ENCODE results near the gene BTBD6. TPM values are rescaled to one million over a fixed set of nuclear protein-coding genes. Genes with fewer than 3 reads are reported as not detected.

The BTBD6 gene
- total and polyA plus RNA-seq, 2 donors (not counting 3 experiments of a cell fraction or from before 2014, with no cell fraction given), result 63.1 to 65.0 TPM

DNA sequence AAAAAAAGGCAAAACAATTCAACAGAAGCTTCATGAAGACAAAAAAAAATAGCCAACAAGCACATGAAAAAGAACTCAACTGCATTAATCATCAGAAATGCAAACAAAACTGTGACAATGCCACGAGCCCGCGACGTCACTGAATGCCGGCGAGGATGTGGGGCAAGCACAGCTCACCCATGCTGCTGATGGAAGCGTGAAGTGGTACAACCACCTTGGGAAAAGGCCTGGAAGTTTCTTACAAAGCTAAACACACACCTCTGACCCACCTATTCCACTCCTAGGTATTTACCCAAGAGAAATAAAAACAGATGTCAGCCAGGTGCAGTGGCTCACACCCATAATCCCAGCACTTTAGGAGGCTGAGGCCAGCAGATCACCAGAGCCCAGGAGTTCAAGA lies 10.5 kb downstream of the BTBD6 start:
- H3K36me3 ChIP-seq (ENCODE audit: control insufficient read depth in 2 of 2, extremely low read depth in 1 of 2, insufficient read depth in 2 of 2, low read length in 2 of 2), result no peaks in the 10 kb centered on the region
- TF ChIP-seq GATA2 (IDR thresholded peaks at IDR 0.05; ENCODE audit: insufficient read depth, insufficient read length, low read depth, low read length) (no peak), POLR2AphosphoS5 (IDR thresholded peaks at IDR 0.05; ENCODE audit: insufficient read depth, low read depth, low read length) (no peak), EZH2 (IDR thresholded peaks at IDR 0.05; ENCODE audit: borderline replicate concordance, low read depth, low read length, severe bottlenecking) (no peak), JUN (IDR thresholded peaks at IDR 0.05; ENCODE audit: borderline replicate concordance, insufficient read depth, insufficient read length, low read depth) (no peak), MYC (IDR thresholded peaks at IDR 0.05; ENCODE audit: low read depth, low read length) (no peak), POLR2A (IDR thresholded peaks at IDR 0.05; ENCODE audit: low read depth, low read length) (no peak), FOS (IDR thresholded peaks at IDR 0.05; ENCODE audit: borderline replicate concordance, insufficient read depth, low read length) (no peak)
- TF ChIP-seq, protein P1, sequence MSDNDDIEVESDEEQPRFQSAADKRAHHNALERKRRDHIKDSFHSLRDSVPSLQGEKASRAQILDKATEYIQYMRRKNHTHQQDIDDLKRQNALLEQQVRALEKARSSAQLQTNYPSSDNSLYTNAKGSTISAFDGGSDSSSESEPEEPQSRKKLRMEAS (IDR thresholded peaks at IDR 0.05; ENCODE audit: insufficient read depth, insufficient read length), result no peak
- TF ChIP-seq, protein P2, sequence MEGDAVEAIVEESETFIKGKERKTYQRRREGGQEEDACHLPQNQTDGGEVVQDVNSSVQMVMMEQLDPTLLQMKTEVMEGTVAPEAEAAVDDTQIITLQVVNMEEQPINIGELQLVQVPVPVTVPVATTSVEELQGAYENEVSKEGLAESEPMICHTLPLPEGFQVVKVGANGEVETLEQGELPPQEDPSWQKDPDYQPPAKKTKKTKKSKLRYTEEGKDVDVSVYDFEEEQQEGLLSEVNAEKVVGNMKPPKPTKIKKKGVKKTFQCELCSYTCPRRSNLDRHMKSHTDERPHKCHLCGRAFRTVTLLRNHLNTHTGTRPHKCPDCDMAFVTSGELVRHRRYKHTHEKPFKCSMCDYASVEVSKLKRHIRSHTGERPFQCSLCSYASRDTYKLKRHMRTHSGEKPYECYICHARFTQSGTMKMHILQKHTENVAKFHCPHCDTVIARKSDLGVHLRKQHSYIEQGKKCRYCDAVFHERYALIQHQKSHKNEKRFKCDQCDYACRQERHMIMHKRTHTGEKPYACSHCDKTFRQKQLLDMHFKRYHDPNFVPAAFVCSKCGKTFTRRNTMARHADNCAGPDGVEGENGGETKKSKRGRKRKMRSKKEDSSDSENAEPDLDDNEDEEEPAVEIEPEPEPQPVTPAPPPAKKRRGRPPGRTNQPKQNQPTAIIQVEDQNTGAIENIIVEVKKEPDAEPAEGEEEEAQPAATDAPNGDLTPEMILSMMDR (IDR thresholded peaks at IDR 0.05; ENCODE audit: extremely low read depth in 1 of 2, insufficient read depth in 1 of 2, low read depth in 1 of 2, low read length in 2 of 2), result no peak
- no peaks in the 10 kb centered on the region for H3K9me3 ChIP-seq (replicated peaks; ENCODE audit: control insufficient read depth, insufficient read depth, low read length)
- no peak overlapping the region for H3K27ac ChIP-seq (ENCODE audit: insufficient read depth, low read depth, low read length)
- no peaks in the 10 kb centered on the region for H3K27me3 ChIP-seq (ENCODE audit: control insufficient read depth in 2 of 2, insufficient read depth in 2 of 2, low read length in 2 of 2)
- H3K9me1 ChIP-seq (replicated peaks; ENCODE audit: control insufficient read depth, extremely low read depth, insufficient read depth, low read length), result no peaks in the 10 kb centered on the region
- H3K9ac ChIP-seq (replicated peaks; ENCODE audit: extremely low read depth, insufficient read depth, low read length), result no peak overlapping the region
- POLR2A ChIA-PET, result no interaction called here
- H3K4me3 ChIP-seq (replicated peaks in 1 of 3; ENCODE audit: insufficient read depth in 1 of 3, low read depth in 1 of 3, low read length in 3 of 3), result no peak overlapping the region
- dilution Hi-C loops (cut with MboI; ENCODE audit: extremely low pct_ligation_motif_present, low sequenced_read_pairs), result no loop called here
- no peaks in the 10 kb centered on the region for H3K79me2 ChIP-seq (ENCODE audit: control insufficient read depth, insufficient read depth, low read length)
- no peaks in the 10 kb centered on the region for H4K20me1 ChIP-seq (replicated peaks; ENCODE audit: control insufficient read depth, extremely low read depth, insufficient read depth, low read length)
- intact Hi-C loops (cut with micrococcal nuclease), result loop anchor here (10.0 kb wide), 1 partner anchor 54 kb away; no protein-coding TSS in a partner anchor
- DNase-seq (ENCODE audit: low read depth, low spot score) (no peak), FAIRE-seq (peak; percentile 12)
- BruUV-seq (replicated peaks), result no TSS peak
- no peak overlapping the region for H2AFZ ChIP-seq (ENCODE audit: low read depth, low read length)
- H3K4me2 ChIP-seq (ENCODE audit: insufficient read depth, low read length), result no peak overlapping the region
- H3K4me1 ChIP-seq (ENCODE audit: control insufficient read depth, extremely low read depth, insufficient read depth, low read length), result no peaks in the 10 kb centered on the region
- CTCF ChIA-PET, result interaction anchor here (1.2 to 2.2 kb wide), 4 partner anchors 12 to 169 kb away, joined by 3 to 6 read pairs (median 4); partner anchors contain the start of gene JAG2
